ENCODE results near the gene REM2.
A peak's percentile ranks its signal among the peaks of the same experiment; 100 is the strongest.

Gene REM2

GRCh38 chr14:22878271-22879246 lies 4.5 kb upstream of the REM2 start:
- no peak for DNase-seq
- peaks cover 0 to 27% (median 3%) of the 10 kb centered on the region in 5 experiments for H3K27me3 ChIP-seq (replicated peaks in 2 of 5; ENCODE audit: control insufficient read depth in 4 of 5, insufficient read depth in 5 of 5, low read length in 4 of 5)
- no peak overlapping the region for H3K27ac ChIP-seq (ENCODE audit: insufficient read depth in 1 of 2, low read depth in 1 of 2, low read length in 2 of 2, poor library complexity in 1 of 2, severe bottlenecking in 2 of 2)
- no peak overlapping the region for H3K4me3 ChIP-seq (ENCODE audit: control insufficient read depth in 1 of 7, extremely low read depth in 1 of 7, insufficient read depth in 4 of 7, low read depth in 2 of 7, low read length in 6 of 7)
- H3K9me3 ChIP-seq (ENCODE audit: control extremely low read depth in 1 of 5, control insufficient read depth in 4 of 5, insufficient read depth in 2 of 5, low read depth in 1 of 5, low read length in 4 of 5) = no peaks in the 10 kb centered on the region
- WGBS (ENCODE audit: insufficient coverage) = 98% methylated on average over 4 of the region's 8 CpGs
- H3K36me3 ChIP-seq (ENCODE audit: control insufficient read depth in 4 of 4, insufficient read depth in 4 of 4, low read length in 3 of 4) = peaks cover 0 to 46% (median 27%) of the 10 kb centered on the region in 4 experiments
- ChIA-PET CTCF (interaction anchor here (1.6 to 15.8 kb wide), 4 partner anchors 12 to 24 kb away, joined by 4 to 143 read pairs (median 4); no protein-coding TSS in a partner anchor), POLR2A (no interaction called here)
- peaks cover 0 to 9% (median 2%) of the 10 kb centered on the region in 4 experiments for H3K4me1 ChIP-seq (ENCODE audit: control extremely low read depth in 1 of 4, control insufficient read depth in 4 of 4, insufficient read depth in 4 of 4, low read length in 3 of 4)

GRCh38 chr14:22882064-22882463 lies 958 bp upstream of the REM2 start:
- Histone ChIP-seq H3K4me1 (ENCODE audit: control extremely low read depth in 1 of 4, control insufficient read depth in 4 of 4, insufficient read depth in 4 of 4, low read length in 3 of 4) (peaks cover 0 to 19% (median 11%) of the 10 kb centered on the region in 4 experiments), H3K27ac (ENCODE audit: insufficient read depth in 1 of 2, low read depth in 1 of 2, low read length in 2 of 2, poor library complexity in 1 of 2, severe bottlenecking in 2 of 2) (no peak overlapping the region), H3K4me3 (ENCODE audit: control insufficient read depth in 1 of 7, extremely low read depth in 1 of 7, insufficient read depth in 4 of 7, low read depth in 2 of 7, low read length in 6 of 7) (no peak overlapping the region), H3K27me3 (replicated peaks in 2 of 5; ENCODE audit: control insufficient read depth in 4 of 5, insufficient read depth in 5 of 5, low read length in 4 of 5) (peaks cover 0 to 56% (median 14%) of the 10 kb centered on the region in 5 experiments), H3K36me3 (ENCODE audit: control insufficient read depth in 4 of 4, insufficient read depth in 4 of 4, low read length in 3 of 4) (peaks cover 0 to 15% (median 8%) of the 10 kb centered on the region in 4 experiments), H3K9me3 (ENCODE audit: control extremely low read depth in 1 of 5, control insufficient read depth in 4 of 5, insufficient read depth in 2 of 5, low read depth in 1 of 5, low read length in 4 of 5) (peaks cover 0 to 3% (median 0%) of the 10 kb centered on the region in 5 experiments)
- CTCF ChIA-PET = interaction anchor here (0.7 to 15.8 kb wide), 6 partner anchors 10 to 56 kb away, joined by 3 to 143 read pairs (median 8); no protein-coding TSS in a partner anchor
- WGBS (ENCODE audit: insufficient coverage) = 49% methylated on average over 4 of the region's 7 CpGs
- no peak for DNase-seq
- POLR2A ChIA-PET = no interaction called here

GRCh38 chr14:22882529-22883172 lies 371 bp upstream of the REM2 start:
- WGBS (ENCODE audit: insufficient coverage) = 52% methylated on average over 5 of the region's 6 CpGs
- DNase-seq = peak; percentile 17 to 41 (median 37)
- peaks cover 0 to 24% (median 14%) of the 10 kb centered on the region in 4 experiments for H3K4me1 ChIP-seq (ENCODE audit: control extremely low read depth in 1 of 4, control insufficient read depth in 4 of 4, insufficient read depth in 4 of 4, low read length in 3 of 4)

GRCh38 chr14:22884076-22884737 lies 1.2 kb downstream of the REM2 start:
- WGBS (ENCODE audit: insufficient coverage) = 92% methylated on average over 5 of the region's 7 CpGs
- H3K4me1 ChIP-seq (ENCODE audit: control extremely low read depth in 1 of 4, control insufficient read depth in 4 of 4, insufficient read depth in 4 of 4, low read length in 3 of 4) = peaks cover 0 to 24% (median 15%) of the 10 kb centered on the region in 4 experiments
- H3K27me3 ChIP-seq (replicated peaks in 2 of 5; ENCODE audit: control insufficient read depth in 4 of 5, insufficient read depth in 5 of 5, low read length in 4 of 5) = peaks cover 0 to 67% (median 17%) of the 10 kb centered on the region in 5 experiments
- H3K9me3 ChIP-seq (ENCODE audit: control extremely low read depth in 1 of 5, control insufficient read depth in 4 of 5, insufficient read depth in 2 of 5, low read depth in 1 of 5, low read length in 4 of 5) = peaks cover 0 to 3% (median 0%) of the 10 kb centered on the region in 5 experiments
- no peak overlapping the region for H3K4me3 ChIP-seq (ENCODE audit: control insufficient read depth in 1 of 7, extremely low read depth in 1 of 7, insufficient read depth in 4 of 7, low read depth in 2 of 7, low read length in 6 of 7)
- no peak overlapping the region for H3K27ac ChIP-seq (ENCODE audit: insufficient read depth in 1 of 2, low read depth in 1 of 2, low read length in 2 of 2, poor library complexity in 1 of 2, severe bottlenecking in 2 of 2)
- DNase-seq = no peak
- ChIA-PET POLR2A (interaction anchor here (0.6 kb wide), 1 partner anchor 23 kb away, joined by 3 read pairs; no protein-coding TSS in a partner anchor), CTCF (interaction anchor here (1.6 to 15.8 kb wide), 7 partner anchors 9 to 98 kb away, joined by 3 to 143 read pairs (median 10); partner anchors contain the start of genes AJUBA and LRP10)
- H3K36me3 ChIP-seq (ENCODE audit: control insufficient read depth in 4 of 4, insufficient read depth in 4 of 4, low read length in 3 of 4) = no peaks in the 10 kb centered on the region

More at GRCh38 chr14:22882529-22883172, 371 bp upstream of the REM2 start:
- ChIA-PET CTCF (interaction anchor here (0.7 to 15.8 kb wide), 7 partner anchors 10 to 100 kb away, joined by 3 to 143 read pairs (median 5); partner anchors contain the start of gene AJUBA), POLR2A (no interaction called here)
- Histone ChIP-seq H3K36me3 (ENCODE audit: control insufficient read depth in 4 of 4, insufficient read depth in 4 of 4, low read length in 3 of 4) (peaks cover 0 to 9% (median 4%) of the 10 kb centered on the region in 4 experiments), H3K9me3 (ENCODE audit: control extremely low read depth in 1 of 5, control insufficient read depth in 4 of 5, insufficient read depth in 2 of 5, low read depth in 1 of 5, low read length in 4 of 5) (peaks cover 0 to 3% (median 0%) of the 10 kb centered on the region in 5 experiments), H3K27ac (ENCODE audit: insufficient read depth in 1 of 2, low read depth in 1 of 2, low read length in 2 of 2, poor library complexity in 1 of 2, severe bottlenecking in 2 of 2) (no peak overlapping the region), H3K27me3 (replicated peaks in 2 of 5; ENCODE audit: control insufficient read depth in 4 of 5, insufficient read depth in 5 of 5, low read length in 4 of 5) (peaks cover 0 to 61% (median 17%) of the 10 kb centered on the region in 5 experiments), H3K4me3 (ENCODE audit: control insufficient read depth in 1 of 7, extremely low read depth in 1 of 7, insufficient read depth in 4 of 7, low read depth in 2 of 7, low read length in 6 of 7) (no peak overlapping the region)

GRCh38 chr14:22884738-22885523 lies 1.9 kb downstream of the REM2 start:
- Histone ChIP-seq H3K27me3 (replicated peaks in 2 of 5; ENCODE audit: control insufficient read depth in 4 of 5, insufficient read depth in 5 of 5, low read length in 4 of 5) (peaks cover 0 to 67% (median 17%) of the 10 kb centered on the region in 5 experiments), H3K4me1 (ENCODE audit: control extremely low read depth in 1 of 4, control insufficient read depth in 4 of 4, insufficient read depth in 4 of 4, low read length in 3 of 4) (peaks cover 0 to 24% (median 15%) of the 10 kb centered on the region in 4 experiments), H3K36me3 (ENCODE audit: control insufficient read depth in 4 of 4, insufficient read depth in 4 of 4, low read length in 3 of 4) (no peaks in the 10 kb centered on the region), H3K27ac (ENCODE audit: insufficient read depth in 1 of 2, low read depth in 1 of 2, low read length in 2 of 2, poor library complexity in 1 of 2, severe bottlenecking in 2 of 2) (no peak overlapping the region), H3K9me3 (ENCODE audit: control extremely low read depth in 1 of 5, control insufficient read depth in 4 of 5, insufficient read depth in 2 of 5, low read depth in 1 of 5, low read length in 4 of 5) (peaks cover 0 to 3% (median 0%) of the 10 kb centered on the region in 5 experiments), H3K4me3 (ENCODE audit: control insufficient read depth in 1 of 7, extremely low read depth in 1 of 7, insufficient read depth in 4 of 7, low read depth in 2 of 7, low read length in 6 of 7) (no peak overlapping the region)
- ChIA-PET POLR2A (interaction anchor here (0.6 kb wide), 2 partner anchors 24 to 26 kb away, joined by 3 read pairs; no protein-coding TSS in a partner anchor), CTCF (interaction anchor here (1.0 to 15.8 kb wide), 9 partner anchors 9 to 295 kb away, joined by 3 to 143 read pairs (median 5); partner anchors contain the start of genes AJUBA and LRP10)
- WGBS (ENCODE audit: insufficient coverage) = 89% methylated on average over 9 of the region's 11 CpGs
- DNase-seq = no peak

- Histone ChIP-seq H3K9me3 (ENCODE audit: control extremely low read depth in 1 of 5, control insufficient read depth in 4 of 5, insufficient read depth in 2 of 5, low read depth in 1 of 5, low read length in 4 of 5) (peaks cover 0 to 3% (median 0%) of the 10 kb centered on the region in 5 experiments), H3K27me3 (replicated peaks in 2 of 5; ENCODE audit: control insufficient read depth in 4 of 5, insufficient read depth in 5 of 5, low read length in 4 of 5) (peaks cover 0 to 66% (median 17%) of the 10 kb centered on the region in 5 experiments), H3K27ac (ENCODE audit: insufficient read depth in 1 of 2, low read depth in 1 of 2, low read length in 2 of 2, poor library complexity in 1 of 2, severe bottlenecking in 2 of 2) (no peak overlapping the region), H3K4me1 (ENCODE audit: control extremely low read depth in 1 of 4, control insufficient read depth in 4 of 4, insufficient read depth in 4 of 4, low read length in 3 of 4) (peaks cover 0 to 24% (median 15%) of the 10 kb centered on the region in 4 experiments), H3K4me3 (ENCODE audit: control insufficient read depth in 1 of 7, extremely low read depth in 1 of 7, insufficient read depth in 4 of 7, low read depth in 2 of 7, low read length in 6 of 7) (peak overlapping the region in 1 of 7 experiments; percentile 51), H3K36me3 (ENCODE audit: control insufficient read depth in 4 of 4, insufficient read depth in 4 of 4, low read length in 3 of 4) (no peaks in the 10 kb centered on the region)
- POLR2A ChIA-PET = no interaction called here
- 97% methylated on average over 17 of the region's 21 CpGs for WGBS (ENCODE audit: insufficient coverage)
- no peak for DNase-seq
- CTCF ChIA-PET = interaction anchor here (1.0 to 15.8 kb wide), 8 partner anchors 10 to 296 kb away, joined by 3 to 143 read pairs (median 6); partner anchors contain the start of gene LRP10
Measured at GRCh38 chr14:22885975-22886374, 3.0 kb downstream of the REM2 start.

All from common myeloid progenitor, CD34-positive (primary cell).